ENCODE results near the gene OVCH2. TPM values are rescaled to one million over a fixed set of nuclear protein-coding genes. Genes with fewer than 3 reads are reported as not detected.

Gene OVCH2
- total RNA-seq, 2 donors from 2014 or later = not detected

DNA sequence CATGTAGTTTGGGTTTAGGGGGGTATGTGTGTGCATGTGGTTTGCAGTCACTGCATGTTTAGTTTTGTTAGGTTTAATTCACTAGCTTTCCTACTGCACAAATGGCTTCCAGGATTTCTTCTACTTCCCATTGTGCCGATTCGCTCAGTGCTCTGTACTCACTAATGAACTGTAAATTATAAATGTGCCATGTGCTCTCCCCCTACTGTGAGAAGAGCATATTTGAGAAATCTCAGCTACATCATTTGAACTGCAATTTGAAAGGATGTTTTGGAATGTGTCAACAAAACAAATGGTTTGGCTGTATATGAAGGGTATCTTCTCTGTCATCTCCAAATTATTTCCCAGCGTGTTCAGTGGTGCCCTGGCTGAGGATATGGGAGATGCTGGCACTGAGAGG is 61.1 kb downstream of the OVCH2 start:
- no peak for ATAC-seq (replicated peaks in 1 of 2)
- Mint-ChIP-seq H3K27me3 (ENCODE audit: low read depth) (no peaks in the 10 kb centered on the region), H3K9me3 (no peaks in the 10 kb centered on the region), H3K4me3 (no peak overlapping the region), H3K4me1 (ENCODE audit: low read depth) (no peaks in the 10 kb centered on the region), H3K27ac (no peak overlapping the region), H3K36me3 (ENCODE audit: insufficient read depth in 2 of 2) (peaks cover 2 to 4% of the 10 kb centered on the region in 2 donors)
- no peak for DNase-seq

DNA sequence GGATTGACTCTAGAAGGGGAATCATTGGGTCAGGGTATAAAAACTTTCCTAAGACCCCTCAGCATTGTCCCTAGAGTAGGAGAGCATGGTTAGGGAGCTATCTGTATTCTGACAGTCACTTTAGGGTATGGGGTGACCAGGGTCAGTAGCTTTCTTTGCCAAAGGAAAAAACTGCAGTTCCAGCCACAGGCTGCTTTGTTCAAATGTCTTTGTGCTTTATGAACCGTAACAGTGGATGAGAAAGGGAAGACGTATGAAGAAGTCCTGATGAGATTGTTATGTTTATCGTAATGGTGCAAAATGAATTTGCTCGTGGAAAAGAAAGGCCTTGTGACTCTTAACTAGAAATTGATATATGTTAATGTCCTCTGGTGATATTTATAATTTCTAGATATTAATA is 63.0 kb downstream of the OVCH2 start:
- ATAC-seq (replicated peaks in 1 of 2) (no peak), DNase-seq (no peak)
- no peaks in the 10 kb centered on the region for H3K4me1 Mint-ChIP-seq (ENCODE audit: low read depth)
- H3K36me3 Mint-ChIP-seq (ENCODE audit: insufficient read depth in 2 of 2) = peaks cover 2 to 4% of the 10 kb centered on the region in 2 donors
- H3K27me3 Mint-ChIP-seq (ENCODE audit: low read depth) = no peaks in the 10 kb centered on the region
- H3K4me3 Mint-ChIP-seq = no peak overlapping the region
- no peak overlapping the region for H3K27ac Mint-ChIP-seq
- H3K9me3 Mint-ChIP-seq = no peaks in the 10 kb centered on the region

DNA sequence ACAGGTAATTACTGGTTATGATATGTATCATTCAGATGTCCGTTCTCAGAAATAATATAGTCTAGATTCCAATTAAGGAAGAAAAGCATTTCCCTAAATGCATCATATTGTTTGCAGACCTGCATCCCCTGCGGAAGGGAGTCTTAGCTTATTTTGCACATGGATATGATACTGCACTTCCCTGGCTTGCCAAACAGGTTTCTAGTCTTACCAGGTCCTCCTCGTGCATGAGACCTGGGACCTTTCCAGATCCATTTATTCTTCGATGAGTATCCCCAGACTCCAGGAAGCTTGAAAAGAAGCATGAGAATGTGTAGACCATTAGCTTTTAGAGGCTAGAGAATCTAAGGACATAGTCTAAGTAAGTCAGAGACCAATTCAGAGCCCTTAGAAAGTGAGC is 63.5 kb downstream of the OVCH2 start:
- Mint-ChIP-seq H3K4me1 (ENCODE audit: low read depth) (no peaks in the 10 kb centered on the region), H3K27me3 (ENCODE audit: low read depth) (no peaks in the 10 kb centered on the region), H3K4me3 (no peak overlapping the region), H3K36me3 (ENCODE audit: insufficient read depth in 2 of 2) (peaks cover 2 to 4% of the 10 kb centered on the region in 2 donors), H3K27ac (no peak overlapping the region), H3K9me3 (no peaks in the 10 kb centered on the region)
- ATAC-seq (replicated peaks in 1 of 2) (no peak), DNase-seq (no peak)

DNA sequence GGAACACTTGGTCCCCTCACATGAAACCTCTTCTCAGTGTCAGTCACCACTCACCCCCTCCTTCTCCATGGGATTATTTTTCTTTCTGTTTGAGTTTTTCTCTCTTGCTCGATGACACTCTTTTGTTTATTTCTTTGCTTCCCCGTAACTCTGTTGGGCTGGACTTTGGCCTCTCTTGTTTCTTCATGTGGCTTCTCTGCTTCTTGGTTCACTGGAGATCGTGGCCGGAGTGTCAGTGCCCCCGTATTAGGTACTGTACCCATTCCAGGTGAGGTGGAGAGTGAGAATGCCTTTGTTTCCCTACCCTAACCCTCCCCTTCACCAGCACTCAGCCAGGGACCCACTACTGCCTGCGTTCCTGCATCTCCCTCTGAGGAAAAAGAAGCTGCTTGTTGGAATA is 65.5 kb downstream of the OVCH2 start:
- Mint-ChIP-seq H3K27ac (no peak overlapping the region), H3K9me3 (no peaks in the 10 kb centered on the region), H3K27me3 (ENCODE audit: low read depth) (no peaks in the 10 kb centered on the region), H3K36me3 (ENCODE audit: insufficient read depth in 2 of 2) (peaks cover 2 to 4% of the 10 kb centered on the region in 2 donors), H3K4me1 (ENCODE audit: low read depth) (no peaks in the 10 kb centered on the region), H3K4me3 (no peak overlapping the region)
- no peak for ATAC-seq (replicated peaks in 1 of 2)
- no peak for DNase-seq

DNA sequence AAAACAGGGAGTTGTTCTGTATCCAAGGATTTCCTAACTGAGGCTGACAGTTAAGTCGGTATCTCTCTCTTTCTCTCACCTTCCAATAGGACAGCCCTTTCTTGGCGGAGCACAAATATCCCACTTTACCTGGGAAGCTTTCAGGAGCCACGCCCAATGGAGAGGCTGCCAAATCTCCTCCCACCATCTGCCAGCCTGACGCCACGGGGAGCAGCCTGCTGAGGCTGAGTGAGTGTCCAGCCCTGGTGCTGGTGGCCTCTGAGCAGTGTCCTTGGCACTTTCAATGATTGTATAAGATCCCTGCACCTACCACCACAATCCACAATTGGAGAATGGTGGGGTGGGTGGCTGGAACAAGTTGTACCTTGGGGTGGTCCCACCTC is 66.6 kb downstream of the OVCH2 start:
- no peak overlapping the region for H3K4me3 Mint-ChIP-seq
- ATAC-seq (replicated peaks in 1 of 2) (no peak), DNase-seq (no peak)
- no peaks in the 10 kb centered on the region for H3K9me3 Mint-ChIP-seq
- H3K4me1 Mint-ChIP-seq (ENCODE audit: low read depth) = no peaks in the 10 kb centered on the region
- H3K36me3 Mint-ChIP-seq (ENCODE audit: insufficient read depth in 2 of 2) = peaks cover 2 to 4% of the 10 kb centered on the region in 2 donors
- no peaks in the 10 kb centered on the region for H3K27me3 Mint-ChIP-seq (ENCODE audit: low read depth)
- no peak overlapping the region for H3K27ac Mint-ChIP-seq

Other genes starting within 250 kb of the OVCH2 start
- gene OLFML1, start 221.0 kb downstream of the OVCH2 start, total RNA-seq = not detected
- 10 to 100 TPM; 27.5 to 30.6 TPM for gene PPFIBP2, start 192.5 kb downstream of the OVCH2 start, total RNA-seq
- 10 to 100 TPM; 12.8 to 14.8 TPM for gene CYB5R2, start 33.0 kb downstream of the OVCH2 start, total RNA-seq
- gene OR5P2, start 90.5 kb upstream of the OVCH2 start, total RNA-seq = not detected
- gene OR5P3, start 124.4 kb upstream of the OVCH2 start, total RNA-seq = not detected
- gene OR10A6, start 224.8 kb upstream of the OVCH2 start, total RNA-seq = not detected
- gene OR10A3, start 235.2 kb upstream of the OVCH2 start, total RNA-seq = not detected